Right renal cortex interstitium (tissue), 3 donors: ENCODE measurements around the gene MLYCD. TPM values are rescaled to one million over a fixed set of nuclear protein-coding genes. Genes with fewer than 3 reads are reported as not detected.

ENCODE experiments used
- DNase-seq, 3 donors: peaks; one replicate each; pipeline ENCODE4 v3.0.0-alpha.2; 2013; ENCODE audit warnings: low read depth in 3 of 3, low spot score in 2 of 3
- polyA plus RNA-seq, 3 donors: library from polyadenylated mRNA; unstranded; fragments of 120-200 nt; gene quantifications; one replicate each; pipeline ENCODE4 v1.2.1, GENCODE V29; 2013; ENCODE audit not compliant: insufficient read length in 3 of 3

Gene MLYCD
- polyA plus RNA-seq, 3 donors, result 3.8 to 4.6 (median 3.9) TPM

DNA sequence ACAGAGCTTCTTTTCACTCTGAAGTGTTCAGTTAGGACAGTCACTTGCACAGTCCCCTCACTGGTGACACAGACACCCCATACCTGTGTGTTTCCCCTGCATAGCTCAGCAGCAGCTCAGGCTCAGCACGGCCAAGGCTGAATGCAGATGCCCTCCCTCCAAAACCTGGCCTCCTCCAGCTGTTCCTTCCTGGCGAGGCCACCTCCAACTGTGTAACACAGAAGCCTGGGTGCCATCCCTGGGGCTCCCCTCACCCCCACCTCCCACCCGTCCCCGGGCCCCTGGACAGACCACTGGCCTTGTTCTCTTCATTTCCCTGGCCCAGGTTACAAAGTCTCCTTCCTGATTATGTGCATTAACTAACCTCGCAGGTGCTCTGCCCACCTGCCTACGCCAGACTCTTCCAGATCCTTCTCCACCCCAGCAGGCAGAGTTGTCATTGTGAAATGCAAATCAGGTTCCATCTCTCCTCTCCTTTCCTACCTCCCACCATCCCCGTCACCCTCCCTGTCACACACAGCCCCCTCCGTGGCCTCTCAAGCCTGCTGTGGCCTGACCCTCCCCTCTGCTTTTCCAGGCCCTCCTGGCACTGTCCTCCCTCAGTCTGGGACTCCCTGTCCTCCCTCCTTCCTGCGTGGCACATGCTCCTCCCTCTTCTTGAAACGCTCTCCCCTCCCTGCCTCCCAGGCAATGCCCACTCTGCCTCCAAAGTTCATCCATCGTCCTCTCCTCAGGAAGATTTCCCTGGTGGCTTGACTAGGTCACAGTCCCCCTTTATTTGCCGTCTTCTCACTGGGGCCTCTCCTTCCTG is 26.4 kb downstream of the MLYCD start:
- DNase-seq, result no peak

DNA sequence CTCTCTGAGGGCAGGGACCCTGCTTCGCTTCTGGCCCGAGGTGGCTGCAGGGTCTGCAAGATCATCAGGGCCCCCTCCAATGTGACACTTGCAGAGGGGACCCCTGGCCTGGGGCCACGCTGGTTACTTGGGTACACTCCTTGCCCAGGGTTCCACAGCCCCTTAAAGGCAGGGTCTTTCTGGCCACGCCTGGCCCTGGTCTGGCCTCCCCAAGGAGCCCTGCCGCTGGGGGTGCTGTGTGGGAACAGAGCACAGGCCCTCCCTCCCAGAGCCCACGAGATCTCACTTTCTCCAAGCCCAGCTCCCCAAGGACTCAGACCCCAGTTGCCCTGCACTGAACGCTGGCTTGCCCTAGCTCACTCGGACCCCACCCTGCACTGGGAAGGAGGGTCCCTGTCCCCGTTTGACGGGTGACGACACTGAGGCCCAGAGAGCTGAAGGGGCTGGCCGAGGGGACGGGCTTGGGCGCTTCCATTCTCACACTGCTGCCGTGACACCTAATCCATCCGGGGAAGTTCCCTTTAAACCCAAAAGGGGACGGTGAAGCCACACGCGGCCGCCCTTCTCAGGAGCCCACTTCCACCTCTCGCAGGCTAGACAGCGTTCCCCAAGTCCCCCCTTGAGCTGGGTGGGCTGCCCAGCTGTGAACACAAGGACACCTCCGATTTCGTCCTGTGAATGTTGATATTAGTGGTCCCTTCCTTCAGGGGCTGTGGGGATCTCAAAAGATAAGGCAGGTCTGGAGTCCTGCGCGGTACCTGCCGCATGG is 27.2 kb downstream of the MLYCD start:
- DNase-seq, result no peak

DNA sequence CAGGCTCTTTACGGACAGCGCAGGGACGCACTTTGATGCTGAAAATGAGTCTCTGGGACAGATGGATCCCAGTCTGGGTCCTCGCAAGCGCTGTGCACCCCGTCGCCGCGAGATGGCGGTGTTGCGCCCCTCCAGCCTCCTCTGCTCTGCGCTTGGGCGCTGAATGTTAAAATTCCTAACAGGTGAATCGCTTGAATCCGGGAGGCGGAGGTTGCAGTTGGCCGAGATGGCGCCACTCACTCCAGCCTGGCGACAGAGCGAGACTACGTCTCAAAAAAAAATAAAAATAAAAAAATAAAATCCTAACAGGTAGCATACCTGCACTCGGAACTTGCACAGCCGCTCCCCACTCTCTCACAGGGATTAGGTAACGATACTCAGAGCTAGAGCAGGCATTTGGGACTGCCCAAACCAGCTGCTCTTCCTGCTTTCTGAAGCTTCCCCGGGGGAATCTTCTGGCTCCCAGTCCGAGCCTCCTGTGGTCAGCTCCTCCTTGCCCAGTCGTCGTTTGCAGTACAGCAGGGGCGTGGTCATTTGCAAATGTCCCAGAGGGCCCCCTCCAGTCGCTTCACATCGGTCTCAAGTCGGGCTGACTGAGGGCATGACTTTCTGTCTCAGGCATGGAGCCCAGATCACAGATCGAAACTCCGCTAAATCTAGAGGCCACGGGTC is 27.9 kb downstream of the MLYCD start:
- peak; percentile 27 to 44 (median 36) for DNase-seq

DNA sequence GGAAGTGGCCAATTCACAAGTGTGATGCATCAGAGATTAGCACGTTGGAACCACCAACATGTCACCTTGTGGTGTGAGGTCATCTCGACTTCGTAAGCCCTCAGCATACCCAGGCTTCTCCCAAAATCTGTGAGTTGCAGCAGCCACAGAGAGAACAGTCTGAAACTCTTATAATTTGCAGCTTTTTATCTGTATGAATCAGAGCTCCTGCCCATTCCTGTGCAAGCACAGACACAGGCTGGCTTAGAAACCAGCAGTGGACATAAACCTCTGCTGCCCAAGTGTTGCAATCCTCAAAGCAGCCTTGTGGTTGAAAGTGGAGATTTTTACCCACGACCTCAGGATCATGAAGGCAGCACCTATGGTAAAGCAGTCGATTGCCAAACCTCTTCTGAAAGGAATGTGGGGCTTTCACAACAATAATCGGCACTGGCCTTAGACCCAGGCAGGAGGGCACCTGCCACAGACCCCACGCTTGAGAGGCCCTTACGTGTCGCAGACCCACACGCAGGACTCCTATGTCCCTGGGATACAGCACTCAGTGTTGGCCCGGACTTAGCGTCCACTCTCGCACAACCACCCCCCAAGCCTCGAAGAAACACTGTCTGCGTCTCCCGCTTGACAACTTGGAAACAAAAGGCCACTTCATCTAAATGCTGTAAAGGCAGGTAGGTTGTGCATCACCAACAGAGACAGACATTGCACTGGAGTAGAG is 29.6 kb downstream of the MLYCD start:
- no peak for DNase-seq

DNA sequence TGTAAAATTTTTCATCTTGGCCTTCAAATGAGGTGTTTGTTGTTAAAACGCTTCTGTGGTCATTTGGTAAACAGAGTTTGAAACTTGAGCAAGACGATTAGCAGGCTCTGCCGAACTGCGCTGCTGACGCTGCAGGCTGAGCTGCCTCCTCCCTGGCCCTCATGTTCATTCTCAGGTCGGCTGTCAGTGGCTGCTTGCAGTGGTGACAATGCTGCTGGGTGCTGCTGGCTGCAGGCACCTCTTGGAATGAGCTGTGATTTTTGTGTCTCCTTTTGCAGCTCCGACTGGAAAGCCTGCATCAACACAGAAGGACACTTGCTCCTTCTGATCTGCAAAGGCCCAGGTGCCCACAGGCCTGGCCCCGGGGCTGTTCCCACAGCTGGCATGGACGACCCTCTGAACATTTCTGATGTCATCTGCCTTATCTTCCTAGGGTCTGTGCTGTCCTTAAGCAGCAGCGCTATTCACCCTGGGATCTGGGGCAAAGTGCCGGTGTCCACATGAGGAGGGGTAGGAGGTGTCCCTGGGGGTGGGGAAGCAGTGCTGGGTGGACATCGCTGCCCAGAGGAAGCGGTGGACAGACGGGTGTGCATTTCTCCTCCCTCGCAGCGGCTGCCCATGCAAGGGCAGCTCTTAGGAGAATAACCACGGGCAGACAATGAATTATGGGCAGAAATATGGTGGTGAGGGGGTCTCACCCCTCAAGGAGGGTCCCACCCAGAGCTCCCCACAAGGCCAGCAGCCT is 31.1 kb downstream of the MLYCD start:
- DNase-seq, result no peak

DNA sequence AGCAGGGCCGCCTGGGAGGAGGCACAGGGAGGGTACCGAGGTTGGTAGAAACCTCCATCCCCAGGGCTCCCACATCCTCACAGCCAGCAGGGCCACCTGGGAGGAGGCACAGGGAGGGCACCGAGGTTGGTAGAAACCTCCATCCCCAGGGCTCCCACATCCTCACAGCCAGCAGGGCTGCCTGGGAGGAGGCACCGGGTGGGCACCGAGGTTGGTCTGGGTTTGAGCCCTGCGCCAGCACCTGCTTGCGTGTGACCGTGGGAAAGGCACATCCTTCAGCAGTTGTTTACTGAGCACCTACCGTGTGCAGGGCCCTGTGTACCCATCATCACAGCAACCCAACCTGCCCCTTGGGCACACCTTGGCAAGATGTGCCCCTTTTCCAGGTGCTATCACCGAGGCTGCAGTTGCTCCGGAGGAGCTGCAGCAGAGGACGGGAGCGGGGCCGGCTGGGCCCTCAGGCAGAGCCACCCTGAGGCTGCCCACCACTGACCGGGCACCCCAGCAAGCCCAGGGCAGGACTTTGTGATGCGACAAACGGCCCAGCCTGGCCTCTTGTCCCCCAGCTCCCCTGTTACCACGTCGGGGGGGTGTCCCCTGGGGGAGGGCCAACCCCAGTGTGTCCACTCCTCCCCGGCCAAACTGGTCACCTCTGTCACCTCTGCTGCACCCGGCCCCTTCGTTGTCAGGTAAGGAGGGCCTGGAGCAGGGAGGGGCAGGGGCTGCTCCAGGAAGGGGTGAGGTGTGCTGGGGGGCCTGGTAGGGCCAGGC is 32.0 kb downstream of the MLYCD start:
- DNase-seq, result no peak

DNA sequence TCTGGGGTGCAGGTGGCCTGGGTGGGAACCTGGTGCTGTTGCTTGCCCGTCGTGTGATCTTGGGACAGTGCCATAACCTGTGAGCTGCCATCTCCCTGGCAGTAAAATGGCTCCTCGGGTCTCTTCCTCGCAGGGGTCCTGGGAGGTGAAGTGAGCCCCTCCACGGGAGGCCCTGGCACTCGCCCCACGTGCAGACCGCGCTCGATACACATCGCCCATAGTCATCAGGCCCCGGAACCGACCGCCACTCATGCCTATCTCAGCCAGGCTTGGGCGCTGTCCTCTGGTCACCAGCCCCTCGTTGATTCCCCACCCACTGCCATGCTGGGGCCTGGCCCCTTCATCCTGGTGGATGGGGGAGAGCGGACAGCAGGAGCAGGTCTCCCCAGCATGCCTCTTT is 32.6 kb downstream of the MLYCD start:
- DNase-seq, result no peak

DNA sequence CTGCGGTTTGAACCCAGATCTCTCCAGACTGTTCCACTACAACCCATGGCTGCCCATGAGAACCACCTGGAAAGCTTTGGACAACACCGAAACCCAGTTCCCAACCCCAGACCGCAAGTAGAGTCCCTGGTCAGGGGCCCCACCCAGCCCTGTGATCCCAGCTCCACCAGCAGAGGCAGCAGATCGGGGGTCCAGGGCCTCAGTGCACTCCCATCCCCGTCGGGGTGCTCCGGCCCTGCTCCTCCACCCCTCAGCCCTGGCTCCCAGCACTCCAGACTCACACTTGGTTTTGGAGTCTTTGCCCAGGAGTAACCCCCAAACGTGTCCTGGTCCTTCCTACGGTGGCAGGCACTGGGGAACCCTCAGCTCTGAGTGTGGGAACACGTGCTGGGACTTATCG is 33.4 kb downstream of the MLYCD start:
- no peak for DNase-seq

DNA sequence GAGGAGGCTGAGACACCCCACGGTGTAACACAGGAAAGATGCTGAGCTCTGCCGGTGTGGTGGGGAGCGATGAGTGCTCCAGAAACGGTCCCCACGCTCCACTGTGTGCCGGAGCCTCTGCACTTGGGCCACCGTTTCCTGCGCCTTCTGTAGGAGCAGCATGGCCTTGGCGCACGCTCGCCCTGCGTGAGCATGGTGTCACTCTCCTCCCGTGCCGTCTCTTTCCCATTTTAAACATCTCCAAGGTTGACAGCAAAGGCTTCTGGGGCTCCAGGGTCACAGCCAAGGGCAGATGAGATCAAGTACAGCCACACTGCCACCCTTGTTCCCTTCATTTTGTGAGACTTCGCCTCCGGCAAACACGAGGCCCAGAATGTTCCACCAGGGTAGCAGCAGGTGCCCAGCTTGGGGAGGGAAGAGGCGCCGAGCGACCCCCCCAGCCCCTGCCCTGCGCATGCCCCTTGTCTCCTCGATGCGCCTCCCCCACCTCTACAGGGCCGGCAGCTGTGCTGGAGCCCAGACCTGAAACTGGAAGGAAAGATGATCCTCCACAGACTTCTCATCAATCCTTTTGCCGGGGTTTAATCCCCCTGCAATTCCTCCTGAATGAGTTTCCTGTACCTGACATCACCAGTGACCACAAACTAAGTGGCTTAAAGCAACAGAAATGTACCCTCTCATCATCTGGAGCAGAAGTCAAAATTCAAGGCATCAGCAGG is 34.2 kb downstream of the MLYCD start:
- no peak for DNase-seq

DNA sequence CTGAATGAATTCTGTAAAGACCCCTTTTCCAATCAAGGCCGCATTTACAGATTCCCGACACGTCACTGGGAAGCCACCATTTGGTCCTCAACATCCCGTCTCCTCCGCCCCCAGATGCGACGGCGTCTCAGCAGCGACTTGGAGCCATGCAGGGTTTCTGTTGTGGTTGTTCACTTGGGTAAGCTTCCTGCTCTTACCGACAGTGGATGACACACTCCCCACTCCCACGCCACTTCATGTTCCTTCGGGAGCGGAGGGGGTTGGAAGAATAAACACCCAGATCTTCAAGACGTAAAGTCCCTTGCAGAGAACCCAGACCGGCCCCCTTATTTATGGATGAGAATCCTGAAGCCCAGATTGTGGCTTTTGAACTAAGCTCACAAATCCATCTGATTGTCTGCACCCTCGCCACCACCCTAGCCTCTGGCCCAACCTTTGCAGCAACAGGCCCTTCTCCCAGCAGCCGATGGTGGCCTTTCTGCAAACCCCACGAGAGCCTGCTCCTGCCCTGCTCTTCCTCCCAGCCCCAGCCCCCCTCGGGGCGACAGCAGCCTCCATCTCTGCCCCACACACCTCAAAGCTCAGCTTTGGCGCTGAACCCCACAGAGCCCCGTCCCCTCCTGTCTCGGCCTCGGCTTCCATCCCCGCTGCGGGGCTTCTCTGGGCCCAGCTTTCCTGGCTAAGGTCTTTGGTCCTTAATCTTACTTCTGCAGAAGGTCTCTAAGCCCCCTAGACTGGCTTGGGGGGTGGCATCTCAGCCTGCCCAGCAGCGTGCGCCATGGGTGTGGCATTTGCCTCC is 35.2 kb downstream of the MLYCD start:
- DNase-seq, result no peak

DNA sequence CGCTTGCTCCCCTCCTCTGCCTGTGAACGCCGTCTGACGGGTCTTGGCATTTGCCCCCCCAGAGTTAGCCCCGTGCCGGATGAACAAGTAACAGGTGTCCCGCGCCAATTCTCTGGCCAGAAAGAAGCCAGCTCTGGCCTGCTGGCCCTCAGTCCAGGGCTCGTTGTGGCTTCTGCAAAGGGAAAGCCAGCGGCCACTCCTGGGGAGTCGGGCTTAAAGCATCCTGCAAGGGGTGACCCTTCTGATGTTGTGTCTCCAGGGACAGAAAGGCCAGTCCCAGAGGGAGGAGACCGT is 35.7 kb downstream of the MLYCD start:
- no peak for DNase-seq

DNA sequence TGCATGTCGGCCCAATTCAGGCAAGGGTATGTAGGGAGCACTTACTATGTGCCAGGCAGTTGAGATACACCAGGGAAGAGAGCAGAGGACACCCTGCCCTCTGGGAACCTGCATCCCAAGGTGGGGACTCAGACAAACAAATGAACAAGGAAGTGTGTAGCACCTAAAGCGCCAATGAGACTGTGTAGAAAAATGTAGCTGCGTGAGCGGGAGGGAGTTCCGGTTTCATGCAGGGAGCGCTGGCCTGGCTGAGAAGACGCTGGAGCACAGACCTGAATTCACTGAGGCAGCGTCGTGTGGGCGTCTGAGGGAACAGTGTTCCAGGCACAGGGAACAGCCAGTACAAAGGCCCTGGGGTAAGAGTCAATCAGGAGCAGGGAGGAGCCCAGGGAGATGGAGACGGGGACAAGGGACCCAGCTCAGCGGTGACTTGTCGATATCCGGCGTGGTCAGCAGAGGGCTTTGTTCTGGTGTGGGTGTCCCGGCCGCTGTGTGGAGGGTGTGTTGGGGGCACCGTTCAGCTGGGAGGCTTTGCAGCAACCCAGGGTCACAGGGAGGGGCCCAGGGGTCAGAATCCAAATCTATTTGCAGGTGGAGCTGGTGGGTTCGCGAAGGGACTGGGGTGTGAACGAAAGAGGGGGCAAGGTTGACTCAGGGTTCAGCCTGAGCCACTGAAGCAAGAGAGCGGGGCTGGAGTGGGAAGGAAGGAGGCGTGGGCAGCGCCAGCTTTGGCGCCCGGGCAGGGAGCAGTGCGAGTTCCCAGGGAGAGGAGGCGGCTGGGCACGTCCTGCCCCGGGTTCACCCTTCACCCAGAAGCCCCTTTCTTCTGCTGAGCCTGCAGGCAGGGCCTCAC is 36.3 kb downstream of the MLYCD start:
- DNase-seq, result no peak

DNA sequence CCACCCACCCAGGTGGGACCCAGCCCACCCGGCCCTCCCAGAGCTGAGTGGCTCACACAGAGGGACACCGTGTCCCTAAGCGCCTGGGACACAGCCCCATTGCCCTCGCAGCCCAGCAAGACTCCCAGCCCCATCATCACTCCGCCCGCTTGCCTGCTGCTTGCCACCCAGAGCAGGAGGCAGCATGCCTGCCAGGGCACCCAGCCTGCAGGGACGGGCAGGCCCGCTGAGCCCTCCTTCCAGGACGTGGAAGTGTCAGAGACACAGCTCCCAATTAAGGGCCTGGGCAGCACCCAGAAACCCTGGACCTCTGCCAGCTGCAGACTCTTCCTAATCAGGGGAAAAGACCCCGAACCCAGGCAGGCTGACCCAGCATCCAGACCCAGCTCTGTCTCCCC is 36.9 kb downstream of the MLYCD start:
- no peak for DNase-seq

DNA sequence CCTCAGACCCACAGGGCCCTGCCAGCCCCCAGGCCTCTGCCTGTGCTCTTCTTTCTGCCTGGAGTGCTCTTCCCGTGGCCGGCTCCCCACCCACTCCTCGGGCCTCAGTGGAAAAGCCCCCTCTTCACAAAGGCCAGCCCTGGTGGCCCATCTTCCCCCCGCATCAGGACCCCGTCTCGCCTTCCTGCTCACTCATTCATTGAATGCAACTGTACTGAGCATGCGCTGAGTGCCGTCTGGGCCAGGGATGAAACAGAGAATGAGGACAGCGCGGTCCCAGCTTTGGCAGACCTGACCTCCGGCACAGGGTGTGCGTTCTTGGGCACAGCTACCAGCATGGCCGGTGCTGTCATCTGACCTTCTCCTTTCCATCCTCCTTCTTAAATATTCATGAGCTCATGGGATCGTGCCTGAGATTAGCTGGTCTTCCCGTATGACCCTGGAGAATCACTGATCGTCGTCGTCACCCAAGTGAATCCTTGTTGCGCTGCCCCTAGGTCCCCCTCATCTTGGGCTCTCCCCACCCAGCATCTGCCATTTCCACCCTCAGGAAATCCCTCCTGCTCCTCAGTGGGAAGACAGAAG is 37.8 kb downstream of the MLYCD start:
- no peak for DNase-seq

DNA sequence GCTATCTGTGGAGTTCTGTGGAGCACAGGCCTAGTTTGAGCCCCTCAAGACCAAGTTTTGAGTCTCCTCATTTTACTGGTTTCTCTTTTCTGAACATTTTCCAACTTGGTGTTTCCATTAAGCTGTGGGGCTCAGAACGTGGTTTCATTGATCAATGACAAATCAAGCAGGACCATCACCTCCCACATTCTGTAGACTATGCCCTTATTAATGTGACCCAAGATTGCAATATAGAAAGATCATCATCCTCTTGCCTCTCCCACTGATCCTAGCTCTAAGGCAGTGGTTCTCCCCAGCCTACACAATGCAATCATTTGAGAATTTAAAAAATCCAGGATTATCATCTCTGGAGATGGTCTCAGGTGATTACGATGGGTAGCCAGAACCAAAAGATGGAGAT is 38.4 kb downstream of the MLYCD start:
- DNase-seq, result no peak

DNA sequence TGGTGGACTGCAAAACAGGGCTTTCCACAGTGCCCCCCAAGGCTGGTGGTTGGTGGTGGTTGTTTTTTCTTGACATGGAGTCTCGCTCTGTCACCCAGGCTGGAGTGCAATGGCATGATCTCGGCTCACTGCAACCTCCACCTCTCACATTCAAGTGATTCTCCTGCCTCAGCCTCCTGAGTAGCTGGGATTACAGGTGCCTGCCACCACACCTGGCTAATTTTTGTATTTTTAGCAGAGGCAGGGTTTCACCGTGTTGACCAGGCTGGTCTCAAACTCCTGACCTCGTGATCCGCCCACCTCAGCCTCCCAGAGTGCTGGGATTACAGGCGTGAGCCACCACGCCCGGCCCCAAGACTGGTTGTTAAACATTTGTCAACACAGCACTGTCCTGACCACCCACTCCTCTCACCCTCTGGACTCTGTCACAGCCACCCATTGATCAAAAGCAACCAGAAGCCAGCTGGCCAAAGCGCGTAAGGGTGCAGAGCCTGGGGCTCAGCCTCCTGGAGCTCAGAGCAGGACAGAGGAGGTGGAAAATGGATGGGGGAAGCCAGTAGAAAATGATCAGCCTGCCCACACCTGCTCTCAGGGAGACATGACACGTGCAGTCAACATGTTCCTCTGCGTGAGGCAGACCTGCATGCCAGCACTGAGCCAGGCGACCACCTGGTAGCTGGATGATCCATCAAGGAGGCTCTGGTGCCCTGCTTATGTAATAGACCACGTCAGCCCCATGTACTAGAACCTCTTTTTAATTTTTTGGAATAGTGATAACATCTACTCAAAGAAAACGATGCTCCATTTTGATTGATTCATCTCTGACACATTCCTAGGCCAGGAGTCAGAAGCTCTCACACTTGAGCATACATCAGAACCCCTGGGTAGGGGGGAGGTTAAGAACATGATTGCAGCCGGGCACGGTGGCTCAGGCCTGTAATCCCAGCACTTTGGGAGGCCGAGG is 39.3 kb downstream of the MLYCD start:
- DNase-seq, result no peak
